HG02885 (cell line): ENCODE results near the gene ORM1.

Experiments used
- ATAC-seq: cut with Tn5 transposase; IDR thresholded peaks from one replicate; pipeline ENCODE4 v1.9.1; 2021; ENCODE audit warnings: mild to moderate bottlenecking; ENCODE audit not compliant: unreplicated experiment, poor library complexity

ORM1 gene

DNA sequence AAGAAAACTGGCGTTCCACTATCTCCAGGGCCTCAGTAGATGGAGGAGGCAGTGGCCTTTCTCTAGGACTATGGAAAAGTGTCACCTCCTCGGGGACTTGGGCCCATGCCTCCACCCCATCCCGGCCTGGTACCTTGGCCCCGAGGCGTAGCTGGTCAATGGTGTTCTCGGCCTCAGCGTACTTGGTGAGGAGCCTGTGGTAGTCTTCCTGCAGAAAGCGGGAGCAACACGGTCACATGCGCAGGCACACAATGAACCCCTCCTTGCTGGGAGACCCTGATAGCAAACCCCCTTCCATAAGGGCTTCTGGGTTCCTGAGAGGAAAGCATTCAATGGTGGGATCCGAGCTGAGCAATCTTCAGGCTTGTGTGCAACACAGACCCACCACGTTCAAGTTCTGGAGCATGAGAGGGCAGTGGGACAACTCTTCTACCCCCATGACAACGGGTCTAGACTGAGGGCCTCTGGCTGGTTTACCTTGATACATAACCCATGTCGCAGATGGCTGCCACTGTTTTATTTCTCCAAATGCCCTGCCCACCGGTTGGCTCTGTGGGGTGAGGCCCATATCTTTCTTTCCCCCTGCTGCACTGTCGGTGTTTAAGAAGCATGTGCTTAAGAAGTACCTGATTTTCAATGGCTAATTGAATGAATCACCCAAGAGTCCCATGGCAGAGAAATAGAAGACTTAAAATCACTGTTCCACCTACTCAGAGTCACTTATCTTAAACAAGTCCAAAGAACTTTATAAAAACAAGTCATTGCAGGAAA lies 51.2 kb downstream of the ORM1 start:
- ATAC-seq: no peak

DNA sequence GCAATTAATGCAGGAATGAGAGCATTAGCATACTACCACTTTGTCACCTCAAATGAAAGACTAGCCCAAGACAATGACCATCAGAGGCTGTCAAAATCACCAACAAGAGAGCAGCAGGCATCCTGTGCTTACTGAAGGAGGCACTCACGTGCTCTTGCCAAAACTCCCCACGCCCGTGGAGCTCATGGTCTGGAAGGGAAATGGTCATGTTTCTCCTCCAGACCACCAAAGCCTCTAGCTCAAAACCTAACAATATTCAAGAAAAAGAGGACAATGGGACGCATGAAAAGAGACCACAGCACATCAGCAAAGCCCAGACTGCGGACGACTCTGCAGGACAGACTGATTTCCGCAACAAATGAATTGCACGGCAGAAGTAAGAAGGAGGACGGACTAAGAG lies 52.0 kb downstream of the ORM1 start:
- ATAC-seq: no peak

DNA sequence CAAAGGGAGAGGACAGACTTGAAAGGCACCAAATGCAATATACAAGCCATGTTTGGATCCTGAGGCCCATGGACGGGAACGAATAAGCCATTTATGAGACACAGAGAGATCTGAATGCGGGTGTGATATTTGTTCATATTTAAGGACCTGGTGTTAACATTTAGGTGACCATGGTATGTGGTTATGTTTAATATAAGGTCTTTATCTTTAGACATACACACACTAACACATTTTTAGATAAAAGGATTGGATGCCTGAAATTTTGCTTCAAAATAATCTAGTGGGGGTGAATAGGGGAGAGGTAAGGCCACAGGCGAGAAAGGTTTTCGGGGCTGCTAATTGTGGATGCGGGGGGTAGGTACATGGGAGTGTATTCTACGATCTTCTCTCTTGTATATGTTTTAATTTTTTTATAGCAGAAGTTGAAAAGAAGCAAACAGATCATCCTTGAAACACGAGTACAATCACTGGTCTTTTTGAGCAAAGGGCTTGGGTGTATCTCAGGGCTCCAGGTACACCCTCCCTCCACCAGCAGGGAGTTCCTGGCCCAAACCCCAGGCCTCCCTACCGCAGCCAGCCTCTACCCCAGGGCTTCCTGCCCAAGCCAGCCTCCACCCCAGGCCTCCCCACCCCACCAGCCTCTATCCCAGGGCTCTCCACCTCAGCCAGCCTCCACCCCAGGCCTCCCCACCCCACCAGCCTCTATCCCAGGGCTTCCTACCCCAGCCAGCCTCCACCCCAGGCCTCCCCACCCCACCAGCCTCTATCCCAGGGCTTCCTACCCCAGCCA lies 52.7 kb downstream of the ORM1 start:
- no peak for ATAC-seq
